HG02759 (cell line): ENCODE data around the gene ALDOA.
A peak's percentile ranks its signal among the peaks of the same experiment; 100 is the strongest.
"Not testable (repeated sequence)": the region's sequence is repeated elsewhere in the genome, so short reads cannot be mapped to it uniquely, and the experiment has no call there.

Experiments used
- ATAC-seq: cut with Tn5 transposase; IDR thresholded peaks from one replicate; pipeline ENCODE4 v1.9.1; 2021; ENCODE audit warnings: mild to moderate bottlenecking, moderate library complexity; ENCODE audit not compliant: unreplicated experiment

ALDOA gene

DNA sequence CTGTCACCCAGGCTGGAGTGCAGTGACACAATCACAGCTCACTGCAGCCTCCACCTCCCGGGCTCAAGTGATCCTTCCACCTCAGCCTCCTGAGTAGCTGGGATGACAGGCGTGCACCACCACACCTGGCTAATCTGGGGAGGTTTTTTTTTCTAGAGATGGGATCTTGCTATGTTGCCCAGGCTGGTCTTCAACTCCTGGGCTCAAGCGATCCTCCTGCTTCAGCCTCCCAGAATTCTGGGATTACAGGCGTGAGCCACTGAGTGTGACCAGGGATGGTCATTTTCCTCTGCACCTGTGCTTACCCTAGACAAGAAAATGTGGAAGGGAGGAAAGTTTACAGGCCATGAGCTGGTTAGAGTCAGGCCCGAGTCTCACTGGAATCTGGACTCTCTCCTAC, 24.9 kb upstream of the ALDOA start:
- not testable (repeated sequence) for ATAC-seq

DNA sequence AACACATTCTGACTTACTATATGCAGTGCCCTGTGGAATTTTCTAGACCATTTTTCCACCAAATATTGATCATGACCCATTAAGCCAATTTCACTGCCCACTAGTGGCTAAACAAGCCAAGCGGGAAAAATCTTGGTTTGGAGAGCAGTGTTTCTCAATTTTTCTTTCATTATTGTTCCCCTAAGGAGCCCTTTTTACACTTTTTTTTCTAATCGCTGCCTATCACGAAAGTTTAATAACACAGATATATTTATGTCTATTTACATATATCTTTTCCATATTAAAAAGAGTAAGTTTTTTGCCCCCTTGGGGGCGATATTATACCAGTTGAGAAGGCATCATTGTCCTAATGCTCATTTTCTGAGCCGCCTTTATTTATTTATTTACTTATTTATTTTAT, 23.7 kb upstream of the ALDOA start:
- no peak for ATAC-seq

DNA sequence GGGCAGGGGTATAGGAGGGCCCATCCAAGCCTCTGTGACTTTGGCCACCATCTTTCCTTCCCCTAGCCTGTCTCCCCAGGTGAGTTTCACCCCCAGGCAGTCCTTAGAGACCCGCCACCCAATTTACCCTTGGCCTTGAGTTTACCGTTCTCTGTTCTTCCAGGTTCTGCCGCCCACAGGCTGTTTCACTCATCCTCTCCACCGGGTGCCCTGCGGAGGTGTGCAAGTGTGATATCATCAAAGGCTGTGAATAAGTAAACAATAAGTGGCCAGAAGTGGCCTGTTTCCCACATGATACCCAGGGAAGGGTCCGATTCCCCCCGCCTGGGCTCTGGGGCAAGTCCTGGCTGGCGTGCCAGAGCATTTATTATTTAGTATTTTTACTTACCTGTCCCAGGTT, 19.4 kb upstream of the ALDOA start:
- ATAC-seq, result no peak

DNA sequence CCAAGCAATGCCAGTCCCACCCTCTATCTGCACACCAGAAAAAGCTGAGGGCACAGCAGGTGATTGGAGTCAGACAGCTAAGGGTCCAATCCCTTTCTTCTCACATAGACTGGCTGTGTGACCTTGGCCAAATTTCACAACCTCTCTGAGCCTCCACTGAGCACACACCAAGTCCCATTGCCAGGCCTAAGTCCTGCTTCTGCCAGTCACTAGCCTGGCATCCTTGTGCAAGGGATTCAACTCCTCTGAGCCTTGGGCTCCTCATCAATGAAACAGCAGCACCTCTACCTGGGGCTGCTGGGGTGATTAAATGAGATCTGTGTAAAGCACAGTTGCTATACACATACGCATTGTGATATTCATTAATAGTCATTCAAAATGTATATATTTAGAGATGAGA, 19.0 kb upstream of the ALDOA start:
- ATAC-seq, result no peak

DNA sequence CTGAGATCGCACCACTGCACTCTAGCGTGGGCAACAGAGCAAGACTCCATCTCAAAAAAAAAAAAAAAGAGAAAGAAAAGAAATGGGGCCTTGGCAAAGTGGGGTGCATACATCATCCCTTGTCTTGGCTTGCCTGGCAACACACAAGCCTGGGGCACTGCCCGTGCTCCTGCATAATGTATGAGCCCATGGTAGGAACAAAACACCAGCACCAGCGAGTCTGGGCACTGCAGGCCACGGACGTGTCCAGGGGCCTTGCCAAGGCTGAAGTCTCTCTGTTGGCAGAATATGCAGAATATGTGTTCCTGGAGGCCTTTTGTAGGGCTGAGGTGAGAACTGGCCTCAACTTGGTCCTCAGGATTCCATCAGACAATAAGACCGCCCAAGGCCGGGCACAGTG, 15.7 kb upstream of the ALDOA start:
- ATAC-seq, result no peak

DNA sequence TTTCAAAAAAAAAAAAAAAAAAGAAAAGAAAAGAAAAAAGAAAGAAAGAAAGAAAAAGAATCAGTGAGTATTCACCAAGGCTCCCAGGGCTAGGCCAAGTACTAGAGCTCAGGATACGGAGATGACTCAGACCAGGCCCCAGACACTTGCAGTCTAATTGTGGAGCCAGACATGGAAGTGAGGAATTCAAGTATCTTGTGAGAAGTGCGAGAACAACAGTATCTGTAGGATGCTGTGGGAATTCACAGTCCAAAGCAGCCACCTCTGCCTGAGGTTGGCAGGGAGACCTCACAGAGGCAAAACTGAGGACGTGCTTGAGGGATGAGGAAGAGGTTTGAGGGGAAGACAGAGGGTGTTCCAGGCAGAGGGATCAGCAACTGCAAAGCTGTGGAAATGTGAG, 14.0 kb upstream of the ALDOA start:
- no peak for ATAC-seq

DNA sequence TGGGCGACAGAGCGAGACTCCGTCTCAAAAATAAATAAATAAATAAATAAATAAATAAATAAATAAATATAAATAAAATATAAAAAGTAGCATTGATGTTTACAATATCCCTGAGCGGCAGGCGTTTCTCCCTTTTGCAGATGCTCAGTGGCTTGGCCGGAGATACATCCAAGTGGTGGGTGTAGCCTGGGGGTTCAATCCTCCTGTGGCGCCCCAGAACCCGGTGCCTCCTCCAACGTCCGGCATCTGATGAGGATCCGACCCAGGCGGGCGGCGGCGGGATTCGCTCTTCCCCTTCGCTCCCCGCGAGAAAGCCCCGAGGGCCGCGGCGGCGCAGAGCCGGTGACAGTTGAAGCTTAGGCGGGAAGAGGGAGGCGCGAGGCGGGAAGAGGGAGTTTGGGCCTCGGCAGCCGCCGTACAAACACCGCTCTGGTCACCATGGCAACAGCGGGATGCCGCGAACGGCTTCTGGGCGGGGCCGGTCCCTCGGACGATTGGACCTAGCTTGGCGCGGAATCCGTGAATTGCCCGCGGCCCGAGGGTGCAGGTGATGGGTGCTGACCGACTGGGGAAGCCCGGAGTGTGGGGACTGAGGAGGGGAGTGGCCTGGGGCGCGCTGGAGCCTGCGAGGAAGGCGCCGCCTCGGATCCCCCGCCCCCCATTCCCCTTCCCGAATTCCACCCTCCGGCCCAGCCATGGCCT, 12.7 kb upstream of the ALDOA start:
- ATAC-seq, result peak; percentile 84

DNA sequence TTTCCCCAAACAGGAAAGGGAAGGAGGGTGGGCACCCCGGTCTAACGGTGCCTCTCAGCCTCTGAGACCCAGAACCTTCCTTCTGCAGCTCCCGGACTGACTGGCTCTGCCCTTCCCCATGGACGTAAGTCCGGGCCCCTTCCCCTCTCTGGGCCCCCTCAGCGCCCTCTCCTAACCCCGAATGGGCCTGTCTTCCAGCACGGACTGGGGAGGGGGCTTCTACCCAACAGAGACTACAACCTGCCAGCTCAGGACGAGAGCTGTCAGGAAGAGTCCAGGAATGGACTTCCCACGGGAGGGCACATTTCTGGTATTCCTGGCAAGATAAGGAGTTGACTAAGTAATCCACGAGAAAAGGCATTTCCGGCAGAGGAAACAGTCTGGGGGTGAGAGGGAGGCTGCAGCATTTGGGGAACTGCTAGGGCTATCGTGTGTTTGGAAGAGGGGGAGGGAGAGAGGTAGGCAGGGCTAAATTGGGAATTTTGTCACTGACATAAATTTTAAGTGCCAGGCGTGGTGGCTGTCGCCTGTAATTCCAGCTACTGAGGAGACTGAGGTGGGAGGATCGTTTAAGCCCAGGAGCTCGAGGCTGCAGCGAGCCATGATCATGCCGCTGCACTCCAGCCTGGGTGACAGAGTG, 12.1 kb upstream of the ALDOA start:
- ATAC-seq, result no peak

DNA sequence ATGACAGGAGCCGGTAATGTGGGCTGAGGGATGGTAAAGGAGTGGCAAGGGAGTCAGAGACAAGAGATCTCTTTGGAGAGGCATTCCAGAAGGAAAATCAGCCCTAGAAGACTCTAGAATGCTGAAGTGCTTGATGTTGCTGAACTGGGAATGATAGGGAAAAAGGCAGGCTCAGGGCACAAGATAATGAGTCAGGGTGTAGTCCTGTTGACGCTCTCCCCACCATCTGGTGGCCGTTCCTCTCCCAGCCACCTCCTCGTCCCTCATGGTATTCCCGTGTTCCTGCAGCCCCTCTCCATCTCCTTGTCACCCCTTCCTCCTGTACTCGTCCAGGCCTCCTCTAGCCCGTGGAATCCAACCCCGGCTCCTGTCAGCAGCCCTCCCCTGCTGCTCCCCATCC, 11.1 kb upstream of the ALDOA start:
- no peak for ATAC-seq

DNA sequence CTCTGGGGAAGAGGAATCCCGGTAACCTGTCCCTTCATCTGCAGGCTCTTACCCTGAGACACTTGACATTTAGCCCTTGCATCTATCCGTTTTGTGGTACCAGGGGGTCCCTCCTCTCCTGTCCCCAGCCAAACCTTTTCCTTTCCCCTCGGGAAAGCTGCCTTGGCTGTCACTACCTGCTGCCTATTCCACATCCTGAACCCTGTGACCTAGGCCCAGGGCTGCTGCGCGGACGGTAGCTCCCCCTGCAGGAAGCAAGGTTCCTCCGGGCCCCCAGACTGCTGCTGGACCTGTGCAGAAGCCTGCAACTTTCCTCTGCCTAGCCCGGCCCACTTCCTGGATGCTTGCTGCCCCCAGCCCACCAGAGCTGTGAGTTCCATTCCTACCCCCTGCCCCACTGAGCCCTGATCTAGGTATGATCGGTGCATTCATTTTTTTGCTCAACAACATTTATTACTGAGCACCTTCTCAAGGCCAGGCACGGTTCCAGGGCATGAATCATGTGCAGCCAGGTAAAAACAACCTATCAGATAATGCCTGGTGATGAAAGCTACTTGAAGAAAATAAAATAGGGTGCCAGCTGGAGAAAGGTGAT, 10.5 kb upstream of the ALDOA start:
- no peak for ATAC-seq

DNA sequence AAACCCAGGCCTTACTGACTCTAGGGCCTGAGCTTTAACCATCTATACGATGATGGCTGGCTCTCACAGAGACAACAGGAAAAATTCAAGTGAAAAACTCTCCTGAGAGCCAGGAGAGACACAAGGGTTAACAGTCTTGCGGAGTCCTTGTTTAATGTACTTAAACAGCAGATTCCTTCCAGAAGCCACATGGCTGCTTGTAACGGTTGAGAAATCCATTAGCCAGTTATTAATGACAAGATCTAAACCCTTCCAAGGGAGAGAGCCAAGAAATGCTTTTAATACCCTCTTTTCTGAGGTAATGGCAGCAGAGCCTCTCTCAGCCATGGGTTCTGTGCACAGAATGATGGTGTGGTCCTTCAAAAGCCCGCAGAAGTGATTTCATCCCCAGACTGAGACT, 5.2 kb upstream of the ALDOA start:
- no peak for ATAC-seq

DNA sequence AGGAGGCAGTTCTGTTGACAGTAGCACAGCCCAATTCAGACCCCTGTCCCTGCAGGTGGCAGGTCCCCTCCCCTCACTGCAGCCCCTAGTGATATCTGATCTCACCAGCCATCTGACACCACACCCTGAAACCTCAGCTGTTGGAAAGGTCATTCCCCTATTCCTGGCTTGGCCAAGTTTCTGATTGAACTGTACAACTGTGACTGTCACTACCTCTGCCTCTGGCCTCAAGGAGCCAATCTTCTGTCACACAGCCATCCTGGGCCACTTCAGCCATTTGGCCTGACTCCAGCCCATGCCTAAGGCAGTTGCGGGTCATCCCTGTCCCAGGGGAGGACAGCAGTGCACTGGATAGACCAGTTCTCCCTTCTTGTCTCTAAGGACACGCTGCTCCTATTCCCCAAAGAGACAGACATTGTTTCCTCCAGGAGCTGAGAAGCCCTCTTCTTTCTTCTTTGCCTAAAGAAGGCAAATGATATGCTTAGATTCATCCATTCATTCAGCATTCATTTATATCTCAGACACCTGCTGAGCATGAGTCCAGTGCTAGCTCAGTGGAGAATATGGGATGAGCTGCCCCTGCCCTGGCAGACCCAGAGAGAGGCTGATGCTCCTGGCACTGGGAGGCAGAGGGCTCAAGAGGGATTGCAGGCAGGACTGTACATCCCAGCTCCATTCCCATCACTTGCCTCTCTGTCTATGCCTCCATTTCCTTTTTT, 4.6 kb upstream of the ALDOA start:
- no peak for ATAC-seq

DNA sequence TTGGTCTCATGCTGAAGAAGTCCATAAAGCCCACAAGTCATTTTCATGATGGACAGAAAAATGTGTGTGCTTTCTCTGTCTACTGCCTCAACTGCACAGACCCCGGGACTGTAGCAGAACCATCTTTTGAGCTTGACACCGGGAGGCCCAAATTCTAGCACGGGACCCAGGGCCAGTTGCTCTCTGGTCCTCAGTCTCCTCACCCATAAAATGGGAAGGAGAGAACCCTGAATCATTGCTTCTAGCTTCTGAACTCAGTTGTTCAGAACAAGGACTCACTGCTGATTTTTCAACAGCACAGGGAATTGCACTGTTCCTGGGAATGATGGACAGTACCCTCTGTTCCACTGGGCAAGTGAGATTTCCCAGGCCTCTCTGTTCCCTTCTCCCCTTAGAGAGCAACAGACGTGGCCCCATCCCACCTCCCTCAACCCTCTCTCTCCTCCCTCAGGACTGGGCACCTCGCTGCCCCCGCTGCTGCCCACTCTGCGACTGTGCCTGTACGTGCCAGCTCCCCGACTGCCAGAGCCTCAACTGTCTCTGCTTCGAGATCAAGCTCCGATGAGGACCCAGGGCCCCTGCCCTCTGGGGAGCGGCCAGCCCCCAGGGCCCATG, 2.2 kb upstream of the ALDOA start:
- no peak for ATAC-seq

DNA sequence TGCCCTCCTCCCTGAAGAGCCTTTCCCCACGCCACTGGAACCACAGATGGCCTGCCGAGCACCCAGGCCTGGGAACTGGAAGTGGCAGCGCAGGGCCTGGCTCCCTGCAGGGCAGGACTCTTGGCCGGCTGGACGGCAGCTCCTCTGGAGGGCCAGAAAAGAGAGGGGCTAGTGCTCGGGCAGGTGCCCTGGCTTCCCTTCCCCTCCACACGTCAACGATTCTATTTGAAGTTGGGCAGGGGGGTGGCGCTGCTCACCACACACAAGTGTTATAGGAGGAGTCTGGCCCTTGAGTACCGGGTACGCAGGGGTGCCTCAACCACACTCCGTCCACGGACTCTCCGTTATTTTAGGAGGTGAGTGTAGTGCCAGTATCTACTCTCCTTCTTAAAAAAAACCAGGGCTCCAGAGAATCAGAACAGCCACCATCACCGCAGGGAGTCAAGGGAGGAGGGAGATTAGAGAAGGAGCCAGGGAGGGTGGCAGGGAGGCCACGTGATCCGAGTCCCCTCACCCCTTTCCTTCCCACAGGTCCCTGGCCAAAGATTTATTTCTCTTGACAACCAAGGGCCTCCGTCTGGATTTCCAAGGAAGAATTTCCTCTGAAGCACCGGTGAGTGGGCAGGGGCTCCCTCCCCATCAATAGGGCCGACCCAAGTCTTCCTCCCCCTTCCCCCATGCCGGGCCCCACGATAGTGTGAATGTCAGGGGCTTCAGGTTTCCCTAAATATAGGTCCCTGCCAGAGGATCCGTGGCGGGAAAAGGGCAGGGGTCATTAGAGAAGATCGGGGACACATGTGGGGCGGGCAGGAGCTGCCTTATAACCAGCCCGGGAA, 1.4 kb upstream of the ALDOA start:
- ATAC-seq, result peak; percentile 36

DNA sequence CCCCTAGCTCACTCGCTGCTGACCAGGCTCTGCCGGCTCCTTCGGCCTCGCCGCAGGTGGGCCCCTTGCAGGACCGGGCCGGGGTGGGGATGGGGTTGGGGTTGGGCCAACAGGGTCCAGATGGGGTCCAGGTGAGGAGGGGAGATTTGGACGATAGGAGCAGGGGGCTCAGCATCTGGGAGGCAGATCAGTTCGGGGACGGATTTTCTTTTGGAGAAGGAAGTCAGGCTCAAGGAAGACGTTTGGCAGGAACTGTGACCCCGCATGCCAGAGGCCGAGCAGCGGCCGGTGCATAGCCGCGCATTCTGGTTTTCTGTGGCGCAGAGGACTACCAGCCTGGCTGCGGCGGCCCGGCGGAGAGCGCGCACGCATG, 845 bp upstream of the ALDOA start:
- no peak for ATAC-seq

DNA sequence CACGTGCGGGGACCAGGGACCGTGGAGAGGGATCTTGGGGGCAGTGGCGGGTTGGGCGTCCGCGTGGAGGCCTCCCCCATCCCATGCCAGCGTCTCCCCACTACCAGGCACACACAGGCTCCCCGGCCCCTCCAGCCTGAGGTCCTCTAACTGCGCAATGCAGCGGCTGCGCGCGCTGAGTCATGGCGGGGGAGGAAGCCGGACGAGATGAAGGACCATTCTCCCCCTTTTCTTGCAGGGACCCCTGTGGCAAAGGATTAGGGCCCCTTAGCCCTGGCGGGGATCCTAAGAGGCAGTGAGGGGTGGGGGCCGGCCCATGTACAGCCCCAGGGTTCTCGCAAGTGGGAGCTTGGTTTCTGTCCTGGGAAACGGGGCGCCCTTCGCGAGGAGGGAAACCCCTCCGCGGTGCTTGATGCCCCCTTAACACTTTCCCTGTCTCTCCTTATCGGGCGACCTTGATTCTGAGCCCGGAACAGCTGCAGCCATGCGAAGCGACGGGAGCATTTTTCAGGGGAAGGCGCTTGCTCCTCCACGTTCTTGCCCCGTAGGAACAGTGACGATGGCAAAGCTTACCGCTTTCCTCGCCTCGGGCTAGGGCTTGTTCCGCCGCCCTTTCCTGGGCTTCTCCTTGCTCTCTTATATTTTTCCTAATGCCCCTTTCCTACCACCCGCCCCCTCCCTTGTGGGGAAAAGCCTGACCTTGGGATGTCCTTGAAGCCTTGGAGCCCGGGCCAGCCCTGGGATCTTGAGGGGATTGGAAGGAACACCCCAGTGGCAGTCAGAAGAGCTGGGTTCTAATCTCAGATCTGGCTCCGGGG, 592 bp downstream of the ALDOA start:
- ATAC-seq, result peak; percentile 2

DNA sequence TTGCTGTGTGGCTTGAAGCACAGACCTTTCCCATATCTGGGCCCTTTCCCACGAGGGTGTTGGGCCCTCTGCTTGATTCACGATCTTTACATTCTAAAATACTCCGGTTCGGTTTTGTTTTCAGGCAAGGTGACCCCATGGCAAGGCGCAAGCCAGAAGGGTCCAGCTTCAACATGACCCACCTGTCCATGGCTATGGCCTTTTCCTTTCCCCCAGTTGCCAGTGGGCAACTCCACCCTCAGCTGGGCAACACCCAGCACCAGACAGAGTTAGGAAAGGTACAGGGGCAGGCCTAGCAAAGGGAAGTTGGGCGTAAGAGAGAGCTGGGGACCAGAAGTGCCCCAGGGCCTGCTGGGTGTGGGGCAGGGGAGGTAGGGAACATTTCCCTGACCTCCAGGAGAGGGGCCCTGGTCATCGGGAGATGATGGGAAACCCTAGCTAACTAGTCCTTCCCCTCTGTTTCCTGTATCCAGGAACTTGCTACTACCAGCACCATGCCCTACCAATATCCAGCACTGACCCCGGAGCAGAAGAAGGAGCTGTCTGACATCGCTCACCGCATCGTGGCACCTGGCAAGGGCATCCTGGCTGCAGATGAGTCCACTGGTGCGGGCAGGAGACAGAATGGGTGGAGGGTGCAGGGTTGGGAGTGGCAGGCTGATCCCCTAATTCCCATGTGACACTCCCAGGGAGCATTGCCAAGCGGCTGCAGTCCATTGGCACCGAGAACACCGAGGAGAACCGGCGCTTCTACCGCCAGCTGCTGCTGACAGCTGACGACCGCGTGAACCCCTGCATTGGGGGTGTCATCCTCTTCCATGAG, 1.4 kb downstream of the ALDOA start:
- no peak for ATAC-seq

DNA sequence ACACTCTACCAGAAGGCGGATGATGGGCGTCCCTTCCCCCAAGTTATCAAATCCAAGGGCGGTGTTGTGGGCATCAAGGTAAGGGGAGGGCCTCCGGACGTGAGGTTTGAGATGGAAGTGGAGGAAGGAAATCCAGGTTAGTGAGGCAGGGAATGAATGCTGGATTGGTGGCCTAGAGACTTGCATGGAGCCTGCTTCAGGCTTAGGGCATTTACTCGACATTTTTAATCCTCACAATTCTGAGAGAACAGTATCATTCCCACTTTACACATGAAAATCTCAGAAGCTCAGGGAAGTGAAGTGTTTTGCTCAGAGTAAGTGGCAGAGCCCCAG, 2.0 kb downstream of the ALDOA start:
- ATAC-seq, result no peak

DNA sequence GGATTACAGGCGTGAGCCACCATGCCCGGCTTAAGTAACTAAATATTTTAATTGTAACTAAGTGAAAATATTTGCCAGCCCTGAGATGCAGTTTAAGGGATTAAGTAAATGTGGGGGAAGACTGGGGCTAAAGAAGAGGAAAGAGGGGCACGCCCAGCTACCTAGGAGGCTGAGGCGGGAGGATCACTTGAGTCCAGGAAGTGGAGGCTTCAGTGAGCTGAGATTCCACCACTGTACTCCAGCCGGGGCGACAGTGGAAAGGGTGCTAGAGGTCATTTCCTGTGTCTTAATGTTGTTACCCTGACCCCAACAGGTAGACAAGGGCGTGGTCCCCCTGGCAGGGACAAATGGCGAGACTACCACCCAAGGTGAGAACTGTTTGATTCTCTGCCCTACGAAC, 2.8 kb downstream of the ALDOA start:
- no peak for ATAC-seq
